Measurements from ENCODE around the gene CTLA4.

DNA sequence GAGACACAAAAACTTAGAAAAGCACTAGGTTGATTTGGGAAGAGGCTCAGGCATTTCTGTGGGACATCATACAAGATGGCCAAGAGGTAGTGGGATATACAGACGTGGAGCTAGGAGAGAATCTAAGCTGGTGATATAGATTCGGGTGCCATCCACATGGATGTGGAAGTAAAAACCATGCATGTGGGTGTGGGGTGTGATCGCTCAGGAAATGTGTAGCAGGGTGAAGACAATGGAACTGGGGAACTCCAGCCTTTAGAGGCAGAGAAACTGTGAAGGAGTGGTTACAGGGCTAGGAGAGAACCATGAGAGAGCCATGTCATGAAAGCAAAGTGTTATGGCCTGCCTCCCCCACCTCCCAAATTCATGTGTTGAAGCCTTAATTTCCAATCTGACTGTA lies 43.0 kb upstream of the CTLA4 start:
- TF ChIP-seq, protein P1, sequence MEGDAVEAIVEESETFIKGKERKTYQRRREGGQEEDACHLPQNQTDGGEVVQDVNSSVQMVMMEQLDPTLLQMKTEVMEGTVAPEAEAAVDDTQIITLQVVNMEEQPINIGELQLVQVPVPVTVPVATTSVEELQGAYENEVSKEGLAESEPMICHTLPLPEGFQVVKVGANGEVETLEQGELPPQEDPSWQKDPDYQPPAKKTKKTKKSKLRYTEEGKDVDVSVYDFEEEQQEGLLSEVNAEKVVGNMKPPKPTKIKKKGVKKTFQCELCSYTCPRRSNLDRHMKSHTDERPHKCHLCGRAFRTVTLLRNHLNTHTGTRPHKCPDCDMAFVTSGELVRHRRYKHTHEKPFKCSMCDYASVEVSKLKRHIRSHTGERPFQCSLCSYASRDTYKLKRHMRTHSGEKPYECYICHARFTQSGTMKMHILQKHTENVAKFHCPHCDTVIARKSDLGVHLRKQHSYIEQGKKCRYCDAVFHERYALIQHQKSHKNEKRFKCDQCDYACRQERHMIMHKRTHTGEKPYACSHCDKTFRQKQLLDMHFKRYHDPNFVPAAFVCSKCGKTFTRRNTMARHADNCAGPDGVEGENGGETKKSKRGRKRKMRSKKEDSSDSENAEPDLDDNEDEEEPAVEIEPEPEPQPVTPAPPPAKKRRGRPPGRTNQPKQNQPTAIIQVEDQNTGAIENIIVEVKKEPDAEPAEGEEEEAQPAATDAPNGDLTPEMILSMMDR (IDR thresholded peaks at IDR 0.05; ENCODE audit: low read length): no peak
- TF ChIP-seq EZH2 (optimal IDR thresholded peaks at IDR 0.05; ENCODE audit: low read depth, low read length): no peak
